ENCODE data around the gene EAPP. TPM values are rescaled to one million over a fixed set of nuclear protein-coding genes. Genes with fewer than 3 reads are reported as not detected.
"Not testable (repeated sequence)": the region's sequence is repeated elsewhere in the genome, so short reads cannot be mapped to it uniquely, and the experiment has no call there.

EAPP gene
- polyA plus RNA-seq, 5 donors = 48.1 to 66.6 (median 58.6) TPM

- DNase-seq = not testable (repeated sequence)
Observed at GRCh38 chr14:34540181-34541059, 919 bp upstream of the EAPP start.

DNA sequence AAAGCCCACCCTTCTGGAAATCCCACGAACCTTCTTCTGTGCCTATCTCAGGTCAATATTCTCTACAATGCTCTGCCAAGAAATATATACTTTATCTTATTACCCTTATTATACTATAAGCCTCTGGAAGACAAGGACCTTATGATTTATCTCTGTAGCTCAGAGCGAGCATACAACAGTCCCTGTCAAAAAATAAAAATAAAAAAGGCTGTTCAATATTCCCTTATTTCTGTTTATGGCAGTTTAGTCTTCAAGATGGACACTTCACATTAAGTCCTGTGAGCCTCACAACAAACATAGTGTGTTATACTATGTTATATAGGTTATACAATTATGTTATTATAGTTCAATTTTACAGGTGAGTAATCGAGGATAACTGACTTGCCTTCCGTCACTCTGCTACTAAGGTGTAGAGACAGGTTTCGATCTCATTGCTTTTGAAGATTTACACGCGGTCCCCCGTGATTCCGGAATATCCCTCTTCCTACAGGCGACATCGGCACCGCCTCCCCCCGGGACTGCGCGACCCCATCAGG lies 562 bp downstream of the EAPP start:
- no peak for DNase-seq

- DNase-seq = not testable (repeated sequence)
Observed at GRCh38 chr14:34538096-34538495, 1.4 kb downstream of the EAPP start.

DNA sequence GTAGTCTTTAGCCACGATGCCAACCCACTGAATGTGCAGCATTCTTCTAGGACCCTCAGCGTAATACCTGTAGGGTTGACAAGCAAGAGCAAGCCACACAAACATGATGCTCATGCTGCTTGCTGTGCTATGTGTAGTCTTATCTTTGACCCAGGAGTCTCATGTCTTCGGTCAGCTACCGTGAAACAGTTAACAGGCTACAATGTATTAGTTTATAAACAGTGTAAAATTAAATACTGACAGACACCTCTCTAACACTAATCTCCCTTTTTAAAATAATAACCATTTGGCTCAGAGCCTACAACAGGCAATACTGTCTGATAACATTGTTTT lies 1.9 kb downstream of the EAPP start:
- no peak for DNase-seq

DNA sequence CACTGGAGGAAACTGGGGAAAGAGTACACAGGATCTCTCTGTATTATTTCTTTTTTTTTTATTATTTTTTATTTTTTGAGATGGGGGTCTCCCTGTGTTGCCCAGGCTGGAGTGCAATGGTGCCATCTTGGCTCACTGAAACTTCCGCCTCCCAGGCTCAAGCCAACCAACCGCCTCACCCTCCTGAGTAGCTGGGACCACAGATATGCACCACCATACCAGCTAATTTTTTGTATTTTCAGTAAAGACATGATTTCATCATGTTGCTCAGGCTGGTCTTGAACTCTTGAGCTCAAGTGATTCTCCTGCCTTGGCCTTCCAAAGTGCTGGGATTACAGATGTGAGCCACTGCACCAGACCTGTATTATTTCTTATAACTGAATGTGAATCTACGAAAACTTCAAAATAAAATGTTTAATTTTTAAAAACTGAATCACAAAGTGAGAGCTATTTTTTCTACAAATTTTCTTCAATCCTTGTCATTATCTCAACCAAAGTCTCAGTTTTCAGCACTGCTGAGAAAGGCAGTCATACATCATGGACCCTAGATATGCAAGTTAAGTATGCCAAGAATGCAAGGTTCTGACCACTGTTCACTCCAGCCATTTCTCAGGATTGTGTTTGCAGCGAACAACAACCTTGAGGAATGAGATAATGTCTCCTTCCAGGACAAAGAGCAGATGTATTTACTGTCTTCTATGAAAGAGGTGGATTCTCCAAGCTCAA lies 2.4 kb downstream of the EAPP start:
- DNase-seq = no peak

DNA sequence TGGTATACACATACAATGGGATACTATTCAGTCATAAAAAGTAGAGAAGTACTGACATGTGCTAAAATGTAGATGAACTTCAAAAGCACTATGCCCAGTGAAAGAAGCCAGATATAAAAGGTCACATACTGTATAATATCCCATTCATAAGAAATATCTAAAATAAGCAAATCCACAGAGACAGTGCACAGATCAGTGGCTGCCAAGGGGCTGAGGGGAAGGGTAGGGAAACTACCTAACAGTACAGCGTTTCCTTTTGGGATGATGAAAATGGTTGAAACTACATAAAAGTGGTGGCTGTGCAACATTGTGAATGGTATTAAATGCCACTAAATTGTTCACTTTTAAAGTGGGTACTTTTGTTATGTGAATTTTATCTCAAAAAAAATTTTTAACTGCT lies 11.9 kb downstream of the EAPP start:
- no peak for DNase-seq

DNA sequence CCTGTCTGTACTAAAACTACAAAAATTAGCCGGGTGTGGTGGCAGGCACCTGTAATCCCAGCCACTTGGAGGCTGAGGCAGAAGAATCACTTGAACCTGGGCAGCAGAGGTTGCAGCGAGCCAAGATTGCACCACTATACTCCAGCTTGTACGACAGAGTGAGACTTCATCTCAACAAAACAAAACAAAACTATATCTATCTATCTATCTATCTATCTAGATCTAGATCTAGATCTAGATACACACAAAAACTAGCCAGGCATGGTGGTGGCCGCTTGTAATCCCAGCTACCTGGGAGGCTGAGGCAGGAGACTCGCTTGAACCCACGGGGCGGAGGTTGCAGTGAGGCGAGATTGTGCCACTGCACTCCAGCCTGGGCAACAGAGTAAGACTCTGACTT lies 15.3 kb downstream of the EAPP start:
- not testable (repeated sequence) for DNase-seq

DNA sequence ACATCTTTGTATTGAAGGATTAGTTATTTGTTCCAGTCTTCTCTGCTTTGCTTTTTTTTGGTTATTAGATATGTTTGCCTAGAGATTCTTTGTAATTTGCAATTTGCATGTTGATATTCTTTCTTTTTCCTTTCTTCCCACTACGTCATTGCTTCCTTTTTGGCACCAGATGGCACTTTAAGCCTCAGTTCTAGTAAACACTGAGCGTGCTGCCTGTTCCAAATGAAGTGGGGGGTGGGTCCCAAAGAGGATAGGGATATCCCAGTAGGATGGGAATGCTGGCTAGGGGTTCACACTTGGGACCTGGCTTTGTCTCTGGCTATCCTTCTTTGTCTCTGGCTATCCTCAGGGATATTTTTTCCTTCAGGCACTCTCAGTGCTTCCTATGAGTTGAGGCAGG lies 17.0 kb downstream of the EAPP start:
- no peak for DNase-seq

DNA sequence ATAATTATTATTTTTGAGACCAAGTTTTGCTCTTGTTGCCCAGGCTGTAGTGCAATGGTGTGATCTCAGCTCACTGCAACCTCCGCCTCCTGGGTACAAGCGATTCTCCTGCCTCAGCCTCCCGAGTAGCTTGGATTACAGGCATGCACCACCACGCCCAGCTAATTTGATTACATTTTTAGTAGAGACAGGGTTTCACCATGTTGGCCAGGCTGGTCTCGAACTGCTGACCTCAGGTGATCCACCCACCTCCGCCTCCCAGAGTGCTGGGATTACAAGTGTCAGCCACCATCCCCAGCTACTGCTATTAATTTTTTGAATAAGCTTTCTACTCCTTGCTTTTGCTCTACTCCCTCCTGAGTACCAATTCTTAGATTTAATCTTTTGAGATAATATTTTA lies 18.4 kb downstream of the EAPP start:
- DNase-seq = not testable (repeated sequence)

- not testable (repeated sequence) for DNase-seq
Observed at GRCh38 chr14:34520304-34520970, 19.1 kb downstream of the EAPP start.

DNA sequence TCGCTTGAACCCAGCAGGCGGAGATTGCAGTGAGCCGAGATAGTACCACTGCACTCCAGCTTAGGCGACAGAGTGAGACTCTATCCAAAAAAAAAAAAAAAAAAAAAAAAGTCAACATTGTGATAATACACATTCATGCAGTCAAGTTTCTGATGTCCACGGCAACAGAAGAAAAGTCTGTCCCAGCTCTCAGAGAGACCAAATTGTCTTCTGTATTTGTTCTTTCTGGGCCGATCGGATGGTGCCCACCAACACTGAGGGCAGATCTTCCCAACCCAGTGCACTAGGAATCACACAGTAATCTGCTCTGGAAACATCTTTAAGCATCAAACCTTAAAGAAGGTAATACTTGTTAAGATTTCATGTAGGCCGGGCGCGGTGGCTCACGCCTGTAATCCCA lies 31.6 kb downstream of the EAPP start:
- no peak for DNase-seq

DNA sequence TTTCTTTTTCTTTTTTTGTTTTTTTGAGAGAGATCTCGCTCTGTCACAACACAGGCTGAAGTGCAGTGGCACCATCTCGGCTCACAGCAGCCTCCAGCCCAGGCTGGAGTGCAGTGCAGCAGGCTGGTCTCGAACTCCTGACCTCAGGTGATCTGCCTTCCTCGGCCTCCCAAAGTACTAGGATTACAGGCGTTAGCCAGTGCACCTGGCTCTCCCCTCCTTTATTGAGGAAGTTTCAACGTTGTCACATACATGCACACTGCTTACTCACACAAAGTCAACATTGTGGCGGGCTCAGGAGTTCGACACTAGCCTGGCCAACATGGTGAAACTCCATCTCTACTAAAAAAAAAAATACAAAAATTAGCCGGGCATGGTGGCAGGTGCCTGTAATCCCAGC lies 32.0 kb downstream of the EAPP start:
- no peak for DNase-seq

- DNase-seq = not testable (repeated sequence)
Observed at GRCh38 chr14:34505124-34505491, 34.4 kb downstream of the EAPP start.

DNA sequence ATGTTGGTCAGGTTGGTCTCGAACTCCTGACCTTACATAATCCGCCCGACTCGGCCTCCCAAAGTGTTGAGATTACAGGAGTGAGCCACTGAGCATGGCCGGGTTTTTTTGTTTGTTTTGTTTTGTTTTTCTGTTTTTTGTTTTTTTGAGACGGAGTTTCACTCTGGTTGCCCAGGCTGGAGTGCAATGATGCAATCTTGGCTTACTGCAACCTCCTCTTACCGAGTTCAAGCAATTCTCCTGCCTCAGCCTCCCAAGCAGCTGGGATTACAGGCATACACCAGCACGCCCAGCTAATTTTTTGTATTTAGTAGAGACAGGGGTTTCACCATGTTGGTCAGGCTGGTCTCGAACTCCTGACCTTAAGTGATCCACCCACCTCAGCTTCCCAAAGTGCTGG lies 35.5 kb downstream of the EAPP start:
- not testable (repeated sequence) for DNase-seq

DNA sequence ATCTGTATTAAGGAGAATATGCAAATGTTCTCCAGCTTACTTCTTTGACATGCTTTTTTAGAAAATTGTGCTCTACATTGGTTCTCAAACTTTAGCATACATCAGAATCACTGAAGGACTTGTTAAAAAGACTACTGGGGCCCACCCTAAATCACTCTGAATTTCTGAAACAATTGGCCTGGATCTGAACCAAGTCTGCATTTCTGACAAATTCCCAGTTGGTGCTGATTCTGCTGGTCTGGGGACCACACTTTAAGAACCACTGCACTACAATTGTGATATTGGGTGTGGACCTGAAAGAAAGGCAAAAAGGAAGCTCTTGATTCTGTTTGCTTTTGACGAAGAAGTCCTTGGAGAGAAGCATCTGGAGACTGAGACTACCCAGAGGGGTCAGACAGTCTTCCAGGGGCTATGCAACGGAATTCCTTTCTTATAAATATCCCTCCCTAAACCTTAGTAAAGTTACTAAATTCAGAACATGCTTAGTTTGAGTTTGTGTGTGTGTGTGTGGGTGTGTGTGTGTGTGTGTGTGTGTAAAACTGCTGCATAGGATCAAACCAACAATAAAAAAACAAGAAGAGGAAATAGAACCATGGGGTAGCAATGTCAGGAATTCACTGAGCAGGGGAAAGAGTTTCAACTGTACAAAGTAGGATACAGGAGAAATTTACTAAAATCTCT lies 36.8 kb downstream of the EAPP start:
- no peak for DNase-seq

- no peak for DNase-seq
Observed at GRCh38 chr14:34502001-34502400, 37.5 kb downstream of the EAPP start.

GRCh38 chr14:34501004-34501580 lies 38.4 kb downstream of the EAPP start:
- no peak for DNase-seq

- no peak for DNase-seq
Observed at GRCh38 chr14:34498684-34499412, 40.7 kb downstream of the EAPP start.

DNA sequence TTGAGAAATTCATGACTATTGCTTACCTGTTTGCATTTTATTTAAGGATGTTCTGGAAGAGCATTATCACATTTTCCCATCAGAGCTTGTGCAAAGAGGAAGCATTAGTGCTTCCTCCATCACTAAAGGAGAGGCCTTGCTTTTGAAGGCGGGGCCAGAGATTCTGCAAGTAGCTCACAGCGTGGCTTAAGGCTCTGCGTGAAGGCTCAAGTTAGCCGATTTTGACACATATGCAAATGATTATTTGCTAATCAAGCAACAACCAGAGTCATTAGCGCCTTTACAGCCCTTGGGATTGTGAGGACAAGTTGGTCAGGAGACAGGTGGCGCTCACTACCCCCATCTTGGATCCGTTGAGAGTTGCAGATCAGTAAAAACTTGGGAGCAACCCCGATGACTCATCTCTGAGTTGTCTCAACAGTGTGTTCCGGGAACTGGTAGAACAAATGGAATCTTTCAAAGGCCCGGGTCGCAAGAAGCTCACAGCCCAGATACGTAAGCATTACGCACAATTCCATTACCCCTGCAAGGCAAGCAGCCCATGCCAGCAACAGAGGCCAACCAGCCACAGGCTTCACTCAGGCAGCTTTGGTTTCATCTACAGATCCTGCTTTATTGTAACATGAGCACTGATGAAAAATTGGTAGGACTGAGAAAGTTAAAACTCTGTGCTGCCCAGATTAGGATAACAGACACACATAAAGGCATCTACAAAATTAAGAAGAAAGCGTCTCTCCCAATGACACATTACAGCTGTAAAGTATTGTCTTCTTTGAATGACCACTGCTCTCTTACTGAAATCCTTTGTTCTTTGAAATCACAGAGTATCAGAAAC lies 42.6 kb downstream of the EAPP start:
- peak; percentile 51 to 73 for DNase-seq
